HepG2 (cell line): Measurements from ENCODE around the gene ANKIB1.

ENCODE experiments used
- PHB2 ChIP-seq: fragments of 450-650 bp; IDR thresholded peaks from 2 replicates; pipeline ENCODE4 v1.6.1; 2018; ENCODE audit not compliant: partially characterized antibody
- POLR2A ChIP-seq, 2 experiments: IDR thresholded peaks; 2 replicates each; pipeline ENCODE4 v1.6.1; 2011; ENCODE audit warnings: low read depth in 2 of 2, low read length in 2 of 2, mild to moderate bottlenecking in 1 of 2, moderate library complexity in 1 of 2; ENCODE audit not compliant: insufficient read depth in 1 of 2
- TCF7L2 ChIP-seq: IDR thresholded peaks from 2 replicates; pipeline ENCODE4 v1.6.1; 2011; ENCODE audit warnings: mild to moderate bottlenecking, low read depth, low read length, moderate library complexity
- ZBTB21 ChIP-seq: sonication (generic); formaldehyde crosslinking; IDR thresholded peaks from 2 replicates; pipeline ENCODE4 v1.4.0; 2020; ENCODE audit warnings: missing genetic modification reagents
- ZNF224 ChIP-seq: sonication (generic); formaldehyde crosslinking; IDR thresholded peaks from 2 replicates; pipeline ENCODE4 v1.5.0; 2020; ENCODE audit warnings: mild to moderate bottlenecking, missing genetic modification reagents
- ZNF605 ChIP-seq: sonication (generic); formaldehyde crosslinking; IDR thresholded peaks from 2 replicates; pipeline ENCODE4 v1.8.0; 2022; ENCODE audit warnings: mild to moderate bottlenecking, missing genetic modification reagents
- TF ChIP-seq, protein P1 (sequence below): sonication (generic); formaldehyde crosslinking; IDR thresholded peaks from 2 replicates; pipeline ENCODE4 v1.4.0; 2020; ENCODE audit warnings: mild to moderate bottlenecking, missing genetic modification reagents
- TF ChIP-seq, protein P2 (sequence below): sonication (generic); formaldehyde crosslinking; IDR thresholded peaks from 2 replicates; pipeline ENCODE4 v1.5.0; 2020; ENCODE audit warnings: mild to moderate bottlenecking, missing genetic modification reagents, moderate library complexity
- TF ChIP-seq, protein P3 (sequence below): conservative IDR thresholded peaks from 2 replicates; pipeline ENCODE4 v1.6.1; 2018; ENCODE audit warnings: missing genetic modification reagents
- TF ChIP-seq, protein P4 (sequence below): sonication (generic); formaldehyde crosslinking; IDR thresholded peaks from 2 replicates; pipeline ENCODE4 v1.4.0; 2020; ENCODE audit warnings: missing genetic modification reagents

DNA sequence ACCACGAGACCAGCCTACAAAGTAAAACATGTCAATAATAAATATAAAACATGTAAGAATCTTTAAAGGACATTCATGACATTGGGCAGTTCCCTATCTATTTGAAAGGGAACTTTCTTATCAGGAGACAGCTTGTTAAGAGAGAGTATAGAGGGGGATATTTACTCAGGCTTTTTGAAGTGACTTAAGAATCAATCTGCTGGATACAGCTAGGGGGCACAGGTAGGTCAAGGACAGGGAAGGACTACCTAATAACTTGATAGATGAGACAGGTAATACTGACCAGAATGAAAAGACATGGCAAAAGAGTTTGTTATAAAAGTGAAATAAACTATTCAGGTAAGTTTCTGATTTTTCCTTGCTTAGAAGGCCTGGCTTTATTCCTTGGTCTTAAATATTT is 45.0 kb upstream of the ANKIB1 start:
- TF ChIP-seq PHB2: no peak
- TF ChIP-seq, protein P1, sequence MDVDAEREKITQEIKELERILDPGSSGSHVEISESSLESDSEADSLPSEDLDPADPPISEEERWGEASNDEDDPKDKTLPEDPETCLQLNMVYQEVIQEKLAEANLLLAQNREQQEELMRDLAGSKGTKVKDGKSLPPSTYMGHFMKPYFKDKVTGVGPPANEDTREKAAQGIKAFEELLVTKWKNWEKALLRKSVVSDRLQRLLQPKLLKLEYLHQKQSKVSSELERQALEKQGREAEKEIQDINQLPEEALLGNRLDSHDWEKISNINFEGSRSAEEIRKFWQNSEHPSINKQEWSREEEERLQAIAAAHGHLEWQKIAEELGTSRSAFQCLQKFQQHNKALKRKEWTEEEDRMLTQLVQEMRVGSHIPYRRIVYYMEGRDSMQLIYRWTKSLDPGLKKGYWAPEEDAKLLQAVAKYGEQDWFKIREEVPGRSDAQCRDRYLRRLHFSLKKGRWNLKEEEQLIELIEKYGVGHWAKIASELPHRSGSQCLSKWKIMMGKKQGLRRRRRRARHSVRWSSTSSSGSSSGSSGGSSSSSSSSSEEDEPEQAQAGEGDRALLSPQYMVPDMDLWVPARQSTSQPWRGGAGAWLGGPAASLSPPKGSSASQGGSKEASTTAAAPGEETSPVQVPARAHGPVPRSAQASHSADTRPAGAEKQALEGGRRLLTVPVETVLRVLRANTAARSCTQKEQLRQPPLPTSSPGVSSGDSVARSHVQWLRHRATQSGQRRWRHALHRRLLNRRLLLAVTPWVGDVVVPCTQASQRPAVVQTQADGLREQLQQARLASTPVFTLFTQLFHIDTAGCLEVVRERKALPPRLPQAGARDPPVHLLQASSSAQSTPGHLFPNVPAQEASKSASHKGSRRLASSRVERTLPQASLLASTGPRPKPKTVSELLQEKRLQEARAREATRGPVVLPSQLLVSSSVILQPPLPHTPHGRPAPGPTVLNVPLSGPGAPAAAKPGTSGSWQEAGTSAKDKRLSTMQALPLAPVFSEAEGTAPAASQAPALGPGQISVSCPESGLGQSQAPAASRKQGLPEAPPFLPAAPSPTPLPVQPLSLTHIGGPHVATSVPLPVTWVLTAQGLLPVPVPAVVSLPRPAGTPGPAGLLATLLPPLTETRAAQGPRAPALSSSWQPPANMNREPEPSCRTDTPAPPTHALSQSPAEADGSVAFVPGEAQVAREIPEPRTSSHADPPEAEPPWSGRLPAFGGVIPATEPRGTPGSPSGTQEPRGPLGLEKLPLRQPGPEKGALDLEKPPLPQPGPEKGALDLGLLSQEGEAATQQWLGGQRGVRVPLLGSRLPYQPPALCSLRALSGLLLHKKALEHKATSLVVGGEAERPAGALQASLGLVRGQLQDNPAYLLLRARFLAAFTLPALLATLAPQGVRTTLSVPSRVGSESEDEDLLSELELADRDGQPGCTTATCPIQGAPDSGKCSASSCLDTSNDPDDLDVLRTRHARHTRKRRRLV (CRISPR knock-in tag): no peak
- TF ChIP-seq, protein P2, sequence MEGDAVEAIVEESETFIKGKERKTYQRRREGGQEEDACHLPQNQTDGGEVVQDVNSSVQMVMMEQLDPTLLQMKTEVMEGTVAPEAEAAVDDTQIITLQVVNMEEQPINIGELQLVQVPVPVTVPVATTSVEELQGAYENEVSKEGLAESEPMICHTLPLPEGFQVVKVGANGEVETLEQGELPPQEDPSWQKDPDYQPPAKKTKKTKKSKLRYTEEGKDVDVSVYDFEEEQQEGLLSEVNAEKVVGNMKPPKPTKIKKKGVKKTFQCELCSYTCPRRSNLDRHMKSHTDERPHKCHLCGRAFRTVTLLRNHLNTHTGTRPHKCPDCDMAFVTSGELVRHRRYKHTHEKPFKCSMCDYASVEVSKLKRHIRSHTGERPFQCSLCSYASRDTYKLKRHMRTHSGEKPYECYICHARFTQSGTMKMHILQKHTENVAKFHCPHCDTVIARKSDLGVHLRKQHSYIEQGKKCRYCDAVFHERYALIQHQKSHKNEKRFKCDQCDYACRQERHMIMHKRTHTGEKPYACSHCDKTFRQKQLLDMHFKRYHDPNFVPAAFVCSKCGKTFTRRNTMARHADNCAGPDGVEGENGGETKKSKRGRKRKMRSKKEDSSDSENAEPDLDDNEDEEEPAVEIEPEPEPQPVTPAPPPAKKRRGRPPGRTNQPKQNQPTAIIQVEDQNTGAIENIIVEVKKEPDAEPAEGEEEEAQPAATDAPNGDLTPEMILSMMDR: no peak
- TF ChIP-seq ZNF605 (CRISPR knock-in tag): no peak
- TF ChIP-seq POLR2A (IDR thresholded peaks at IDR 0.05; ENCODE audit: insufficient read depth in 1 of 2, low read depth in 2 of 2, low read length in 2 of 2): no peak
- TF ChIP-seq, protein P3, sequence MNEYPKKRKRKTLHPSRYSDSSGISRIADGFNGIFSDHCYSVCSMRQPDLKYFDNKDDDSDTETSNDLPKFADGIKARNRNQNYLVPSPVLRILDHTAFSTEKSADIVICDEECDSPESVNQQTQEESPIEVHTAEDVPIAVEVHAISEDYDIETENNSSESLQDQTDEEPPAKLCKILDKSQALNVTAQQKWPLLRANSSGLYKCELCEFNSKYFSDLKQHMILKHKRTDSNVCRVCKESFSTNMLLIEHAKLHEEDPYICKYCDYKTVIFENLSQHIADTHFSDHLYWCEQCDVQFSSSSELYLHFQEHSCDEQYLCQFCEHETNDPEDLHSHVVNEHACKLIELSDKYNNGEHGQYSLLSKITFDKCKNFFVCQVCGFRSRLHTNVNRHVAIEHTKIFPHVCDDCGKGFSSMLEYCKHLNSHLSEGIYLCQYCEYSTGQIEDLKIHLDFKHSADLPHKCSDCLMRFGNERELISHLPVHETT (CRISPR knock-in tag): no peak
- TF ChIP-seq, protein P4, sequence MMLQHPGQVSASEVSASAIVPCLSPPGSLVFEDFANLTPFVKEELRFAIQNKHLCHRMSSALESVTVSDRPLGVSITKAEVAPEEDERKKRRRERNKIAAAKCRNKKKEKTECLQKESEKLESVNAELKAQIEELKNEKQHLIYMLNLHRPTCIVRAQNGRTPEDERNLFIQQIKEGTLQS (CRISPR knock-in tag): no peak
- TF ChIP-seq ZBTB21 (CRISPR knock-in tag): no peak
- no peak for TF ChIP-seq ZNF224 (CRISPR knock-in tag)
- no peak for TF ChIP-seq TCF7L2
